Left lung (tissue), 10 donors: ENCODE data around the gene FGF2. TPM values are rescaled to one million over a fixed set of nuclear protein-coding genes. Genes with fewer than 3 reads are reported as not detected.
"Not testable (repeated sequence)": the region's sequence is repeated elsewhere in the genome, so short reads cannot be mapped to it uniquely, and the experiment has no call there.

Experiments
- ATAC-seq: fragments of 200-7000 bp; cut with Tn5 transposase; one replicate; pipeline ENCODE4 v1.9.1; 2020; ENCODE audit warnings: moderate library complexity
- DNase-seq, 4 donors: peaks; one replicate each; pipeline ENCODE4 v3.0.0-alpha.2; 2013 to 2020
- H3K27ac ChIP-seq, 2 donors: fragments of 200-600 bp; sonication (generic) in 1 of 2; one replicate each; pipeline versions ENCODE4 v1.5.0 to v1.8.0; 2020 to 2021
- H3K27me3 ChIP-seq, 2 donors: fragments of 200-600 bp; sonication (generic) in 1 of 2; one replicate each; pipeline versions ENCODE4 v1.5.0 to v1.8.0; 2020 to 2021
- H3K36me3 ChIP-seq, 2 donors: fragments of 200-600 bp; sonication (generic) in 1 of 2; one replicate each; pipeline versions ENCODE4 v1.5.0 to v1.8.0; 2020 to 2021
- H3K4me1 ChIP-seq, 2 donors: fragments of 200-600 bp; one replicate each; pipeline ENCODE4 v1.8.0; 2021
- H3K4me3 ChIP-seq, 2 donors: fragments of 200-600 bp; sonication (generic) in 1 of 2; one replicate each; pipeline versions ENCODE4 v1.5.0 to v1.8.0; 2020 to 2021; ENCODE audit warnings: mild to moderate bottlenecking in 1 of 2
- H3K9me3 ChIP-seq, 2 donors: fragments of 200-600 bp; sonication (generic) in 1 of 2; one replicate each; pipeline versions ENCODE4 v1.5.0 to v1.8.0; 2020 to 2021
- intact Hi-C, 2 donors: fragments of 100-400 bp; cut with DNase I; formaldehyde crosslinking; loops; one replicate each; pipeline versions ENCODE4 v1.11.2 to v1.14.2; 2022
- polyA plus RNA-seq, 6 donors: library from polyadenylated mRNA; unstranded; fragments of 120-200 nt; gene quantifications; one replicate each; pipeline ENCODE4 v1.2.1, GENCODE V29; 2013; ENCODE audit not compliant: insufficient read length in 6 of 6
- total RNA-seq, 2 donors: library from RNA; stranded (reverse); fragmentation: NEBNext Ultra II Directional; extraction: Animal tissue kit (Norgen Biotek cat#: 25700); gene quantifications; one replicate each; pipeline ENCODE4 v1.2.1, GENCODE V29; 2021
- TF ChIP-seq, protein P1 (sequence below), 2 donors: fragments of 200-600 bp; sonication (generic) in 1 of 2; IDR thresholded peaks; one replicate each; pipeline versions ENCODE4 v1.5.0 to v1.8.0; 2021; ENCODE audit warnings: antibody characterized with exemption in 2 of 2
- donor health status: DM: no; HTN: yes; CAD: no.
- donor health status: DM: no; HTN: no; CAD: no.

The FGF2 gene
- total and polyA plus RNA-seq, 8 donors, result 6.5 to 14.7 (median 7.2) TPM

GRCh38 chr4:122865425-122865824 lies 38.8 kb downstream of the FGF2 start:
- ATAC-seq, result no peak
- Histone ChIP-seq H3K36me3 (no peaks in the 10 kb centered on the region), H3K4me1 (no peaks in the 10 kb centered on the region), H3K9me3 (no peaks in the 10 kb centered on the region), H3K4me3 (no peak overlapping the region), H3K27me3 (no peaks in the 10 kb centered on the region), H3K27ac (no peak overlapping the region)
- intact Hi-C loops, result no loop called here
- TF ChIP-seq, protein P1, sequence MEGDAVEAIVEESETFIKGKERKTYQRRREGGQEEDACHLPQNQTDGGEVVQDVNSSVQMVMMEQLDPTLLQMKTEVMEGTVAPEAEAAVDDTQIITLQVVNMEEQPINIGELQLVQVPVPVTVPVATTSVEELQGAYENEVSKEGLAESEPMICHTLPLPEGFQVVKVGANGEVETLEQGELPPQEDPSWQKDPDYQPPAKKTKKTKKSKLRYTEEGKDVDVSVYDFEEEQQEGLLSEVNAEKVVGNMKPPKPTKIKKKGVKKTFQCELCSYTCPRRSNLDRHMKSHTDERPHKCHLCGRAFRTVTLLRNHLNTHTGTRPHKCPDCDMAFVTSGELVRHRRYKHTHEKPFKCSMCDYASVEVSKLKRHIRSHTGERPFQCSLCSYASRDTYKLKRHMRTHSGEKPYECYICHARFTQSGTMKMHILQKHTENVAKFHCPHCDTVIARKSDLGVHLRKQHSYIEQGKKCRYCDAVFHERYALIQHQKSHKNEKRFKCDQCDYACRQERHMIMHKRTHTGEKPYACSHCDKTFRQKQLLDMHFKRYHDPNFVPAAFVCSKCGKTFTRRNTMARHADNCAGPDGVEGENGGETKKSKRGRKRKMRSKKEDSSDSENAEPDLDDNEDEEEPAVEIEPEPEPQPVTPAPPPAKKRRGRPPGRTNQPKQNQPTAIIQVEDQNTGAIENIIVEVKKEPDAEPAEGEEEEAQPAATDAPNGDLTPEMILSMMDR (IDR thresholded peaks at IDR 0.05), result no peak
- no peak for DNase-seq

GRCh38 chr4:122868235-122868634 lies 41.6 kb downstream of the FGF2 start:
- H3K36me3 ChIP-seq, intact Hi-C loops, H3K4me1 ChIP-seq, H3K27ac ChIP-seq, ATAC-seq, H3K9me3 ChIP-seq, DNase-seq, H3K27me3 ChIP-seq, H3K4me3 ChIP-seq: not testable (repeated sequence)

DNA sequence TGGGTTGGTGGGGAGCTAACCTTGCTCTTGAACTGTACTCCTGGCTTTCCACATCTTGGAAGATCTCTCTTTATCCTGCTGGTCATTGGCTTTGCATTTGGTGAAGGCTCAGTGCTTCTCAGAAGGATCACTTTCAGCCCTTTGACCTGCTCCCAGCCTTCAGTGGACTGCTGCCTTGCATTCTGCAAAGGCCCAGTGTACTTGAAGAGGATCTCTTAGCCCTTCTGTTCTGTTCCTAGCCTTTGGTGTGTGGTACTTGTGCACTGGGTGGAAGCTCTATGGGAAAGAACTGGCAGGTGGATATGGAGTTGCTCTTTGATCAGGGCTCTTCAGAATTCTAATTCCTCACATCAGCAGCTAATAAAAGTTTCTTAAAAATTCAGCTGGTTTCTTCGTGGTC lies 46.5 kb downstream of the FGF2 start:
- H3K4me1 ChIP-seq, result no peaks in the 10 kb centered on the region
- H3K9me3 ChIP-seq, result no peaks in the 10 kb centered on the region
- no peak overlapping the region for H3K4me3 ChIP-seq
- DNase-seq (no peak), ATAC-seq (no peak)
- no peaks in the 10 kb centered on the region for H3K36me3 ChIP-seq
- intact Hi-C loops, result no loop called here
- no peak overlapping the region for H3K27ac ChIP-seq
- TF ChIP-seq, protein P1 (IDR thresholded peaks at IDR 0.05), result no peak
- no peaks in the 10 kb centered on the region for H3K27me3 ChIP-seq

DNA sequence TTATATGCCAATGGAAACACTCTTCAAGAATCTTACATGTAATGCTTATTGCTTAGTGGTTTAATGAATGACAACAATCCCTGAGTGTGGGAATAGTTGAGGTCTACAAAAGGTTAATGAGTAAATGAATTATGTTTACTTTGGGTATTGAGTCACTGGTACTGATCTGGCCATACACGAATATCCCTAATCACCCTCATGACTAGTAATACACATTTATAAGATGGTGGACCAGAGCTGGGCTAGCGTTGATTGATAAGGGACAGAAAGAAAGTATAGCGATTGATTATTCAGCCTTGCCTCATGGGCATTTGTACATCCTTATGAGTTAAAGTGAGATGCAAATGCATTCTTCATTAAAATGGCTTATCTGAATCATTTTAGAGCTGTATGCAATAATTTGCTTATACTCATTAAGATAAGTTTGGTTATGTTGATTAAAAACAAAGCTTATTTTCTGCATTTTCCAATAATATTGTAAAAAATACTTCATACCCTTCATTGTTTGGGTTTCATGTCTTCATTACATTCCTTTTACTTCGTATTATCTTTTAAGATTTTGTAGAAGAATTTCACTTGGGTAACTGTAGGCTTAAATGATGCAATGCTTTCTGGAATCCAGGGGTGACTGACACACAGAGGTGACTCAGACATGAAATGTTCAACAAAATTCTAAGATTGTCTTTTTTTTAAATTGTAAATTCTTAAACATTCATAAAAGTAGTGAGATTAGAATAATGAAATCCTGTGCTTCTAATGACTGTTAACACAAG lies 47.4 kb downstream of the FGF2 start:
- Histone ChIP-seq H3K27me3 (no peaks in the 10 kb centered on the region), H3K36me3 (no peaks in the 10 kb centered on the region), H3K4me3 (no peak overlapping the region), H3K9me3 (no peaks in the 10 kb centered on the region), H3K4me1 (no peaks in the 10 kb centered on the region), H3K27ac (no peak overlapping the region)
- DNase-seq (no peak), ATAC-seq (no peak)
- TF ChIP-seq, protein P1 (IDR thresholded peaks at IDR 0.05), result no peak
- intact Hi-C loops, result no loop called here

- no peaks in the 10 kb centered on the region for H3K27me3 ChIP-seq
- H3K4me3 ChIP-seq, result no peak overlapping the region
- ATAC-seq, result no peak
- no peak for DNase-seq
- no peaks in the 10 kb centered on the region for H3K9me3 ChIP-seq
- TF ChIP-seq, protein P1 (IDR thresholded peaks at IDR 0.05), result no peak
- H3K27ac ChIP-seq, result no peak overlapping the region
- intact Hi-C loops, result no loop called here
- H3K4me1 ChIP-seq, result no peaks in the 10 kb centered on the region
- no peaks in the 10 kb centered on the region for H3K36me3 ChIP-seq
Measured at GRCh38 chr4:122875949-122876348, 49.3 kb downstream of the FGF2 start.

- H3K4me3 ChIP-seq, result no peak overlapping the region
- ATAC-seq (no peak), DNase-seq (no peak)
- H3K36me3 ChIP-seq, result no peaks in the 10 kb centered on the region
- H3K27me3 ChIP-seq, result no peaks in the 10 kb centered on the region
- H3K9me3 ChIP-seq, result no peaks in the 10 kb centered on the region
- H3K4me1 ChIP-seq, result no peaks in the 10 kb centered on the region
- intact Hi-C loops, result no loop called here
- TF ChIP-seq, protein P1 (IDR thresholded peaks at IDR 0.05), result no peak
- no peak overlapping the region for H3K27ac ChIP-seq
Measured at GRCh38 chr4:122876456-122876855, 49.8 kb downstream of the FGF2 start.
